Activated CD8-positive, alpha-beta memory T cell treated with anti-CD3 and anti-CD28 coated beads for 4 hours (primary cell): ENCODE data around the gene DAZ2.
"Not testable (repeated sequence)": the region's sequence is repeated elsewhere in the genome, so short reads cannot be mapped to it uniquely, and the experiment has no call there.

ENCODE experiments used
- DNase-seq, 2 donors: peaks; one replicate each; pipeline ENCODE4 v3.0.0-alpha.2; 2020; ENCODE audit warnings: low read depth in 2 of 2

Gene DAZ2, protein sequence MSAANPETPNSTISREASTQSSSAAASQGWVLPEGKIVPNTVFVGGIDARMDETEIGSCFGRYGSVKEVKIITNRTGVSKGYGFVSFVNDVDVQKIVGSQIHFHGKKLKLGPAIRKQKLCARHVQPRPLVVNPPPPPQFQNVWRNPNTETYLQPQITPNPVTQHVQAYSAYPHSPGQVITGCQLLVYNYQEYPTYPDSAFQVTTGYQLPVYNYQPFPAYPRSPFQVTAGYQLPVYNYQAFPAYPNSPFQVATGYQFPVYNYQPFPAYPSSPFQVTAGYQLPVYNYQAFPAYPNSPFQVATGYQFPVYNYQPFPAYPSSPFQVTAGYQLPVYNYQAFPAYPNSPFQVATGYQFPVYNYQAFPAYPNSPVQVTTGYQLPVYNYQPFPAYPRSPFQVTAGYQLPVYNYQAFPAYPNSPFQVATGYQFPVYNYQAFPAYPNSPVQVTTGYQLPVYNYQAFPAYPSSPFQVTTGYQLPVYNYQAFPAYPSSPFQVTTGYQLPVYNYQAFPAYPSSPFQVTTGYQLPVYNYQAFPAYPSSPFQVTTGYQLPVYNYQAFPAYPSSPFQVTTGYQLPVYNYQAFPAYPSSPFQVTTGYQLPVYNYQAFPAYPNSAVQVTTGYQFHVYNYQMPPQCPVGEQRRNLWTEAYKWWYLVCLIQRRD

DNA sequence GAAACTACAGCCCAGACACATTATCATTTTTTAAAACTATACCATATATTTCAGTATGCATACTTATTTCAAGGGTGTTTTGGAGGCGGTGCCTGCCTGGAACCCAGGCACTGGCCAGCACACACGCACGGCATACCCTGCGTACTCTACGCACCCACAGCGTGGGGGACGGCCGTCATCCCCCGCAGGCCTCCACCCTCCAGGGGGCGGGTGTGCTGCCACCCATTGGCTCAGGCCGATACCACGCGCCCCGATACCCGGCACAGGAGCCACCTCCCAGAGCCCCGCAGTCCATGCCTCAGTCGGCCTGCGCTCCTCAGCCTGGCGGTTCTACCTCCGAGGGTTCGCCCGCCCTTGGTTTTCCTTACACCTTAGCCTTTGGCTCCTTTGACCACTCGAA lies at the start of gene DAZ2:
TSS of gene DAZ2 (plus strand) at position 301 of the 400 bp plus-strand sequence. CDS start 208 bp downstream, outside the sequence.
- DNase-seq = not testable (repeated sequence)

DNA sequence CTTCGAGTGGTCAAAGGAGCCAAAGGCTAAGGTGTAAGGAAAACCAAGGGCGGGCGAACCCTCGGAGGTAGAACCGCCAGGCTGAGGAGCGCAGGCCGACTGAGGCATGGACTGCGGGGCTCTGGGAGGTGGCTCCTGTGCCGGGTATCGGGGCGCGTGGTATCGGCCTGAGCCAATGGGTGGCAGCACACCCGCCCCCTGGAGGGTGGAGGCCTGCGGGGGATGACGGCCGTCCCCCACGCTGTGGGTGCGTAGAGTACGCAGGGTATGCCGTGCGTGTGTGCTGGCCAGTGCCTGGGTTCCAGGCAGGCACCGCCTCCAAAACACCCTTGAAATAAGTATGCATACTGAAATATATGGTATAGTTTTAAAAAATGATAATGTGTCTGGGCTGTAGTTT lies 20.4 kb upstream of the DAZ2 start, which contains the start of gene DAZ1:
TSS of gene DAZ1 (minus strand) at position 101 of the 400 bp plus-strand sequence. CDS start 208 bp downstream, outside the sequence.
- DNase-seq = not testable (repeated sequence)

DNA sequence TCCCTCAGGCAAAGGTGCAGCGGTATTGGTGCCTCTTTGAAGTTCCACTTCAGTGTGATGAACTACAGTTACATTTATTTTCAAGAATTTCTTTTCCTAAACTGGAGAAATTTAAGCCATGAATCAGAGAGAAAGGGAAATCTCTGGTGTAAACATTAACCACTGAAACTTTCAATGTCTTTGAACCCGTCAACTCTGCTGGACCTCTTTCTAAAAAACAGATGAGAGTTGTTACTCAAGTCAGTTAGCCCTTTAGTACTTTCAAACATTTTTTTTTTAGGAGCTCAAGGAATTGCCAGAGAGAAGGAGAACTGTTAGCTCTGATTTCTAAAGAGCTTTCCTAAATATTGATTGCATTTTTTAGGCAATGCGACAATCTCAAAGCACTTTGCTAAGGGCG lies 11.9 kb upstream of the DAZ2 start:
- not testable (repeated sequence) for DNase-seq

DNA sequence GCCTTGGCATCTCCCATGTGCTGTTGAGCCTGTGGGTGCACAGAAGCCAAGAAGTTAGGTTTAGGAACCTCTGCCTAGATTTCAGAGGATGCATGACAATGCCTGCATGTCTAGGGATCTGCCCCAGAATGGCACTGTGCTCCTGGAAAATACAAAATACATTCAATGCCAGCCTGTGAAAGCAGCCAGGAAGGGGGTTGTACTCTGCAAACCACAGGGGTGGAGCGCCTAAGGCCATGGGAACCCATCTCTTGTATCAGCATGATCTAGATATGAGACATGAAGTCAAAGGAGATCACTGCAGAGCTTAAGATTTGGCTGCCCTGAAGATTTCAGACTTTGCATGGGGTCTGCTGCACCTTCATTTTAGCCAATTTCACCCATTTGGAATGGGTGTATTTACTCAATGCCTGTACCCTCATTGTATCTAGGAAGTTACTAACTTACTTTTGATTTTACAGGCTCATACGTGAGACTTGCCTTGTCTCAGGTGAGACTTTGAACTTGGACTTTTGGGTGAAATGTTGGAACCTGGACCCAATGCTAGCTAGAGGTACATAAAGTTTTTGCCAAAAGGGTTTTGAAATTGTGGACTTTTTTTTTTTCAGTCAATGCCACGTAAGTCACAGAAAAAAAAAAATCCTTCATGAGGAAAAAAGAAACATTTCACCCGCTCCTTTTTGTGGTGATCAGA lies 9.4 kb upstream of the DAZ2 start:
- DNase-seq = not testable (repeated sequence)

DNA sequence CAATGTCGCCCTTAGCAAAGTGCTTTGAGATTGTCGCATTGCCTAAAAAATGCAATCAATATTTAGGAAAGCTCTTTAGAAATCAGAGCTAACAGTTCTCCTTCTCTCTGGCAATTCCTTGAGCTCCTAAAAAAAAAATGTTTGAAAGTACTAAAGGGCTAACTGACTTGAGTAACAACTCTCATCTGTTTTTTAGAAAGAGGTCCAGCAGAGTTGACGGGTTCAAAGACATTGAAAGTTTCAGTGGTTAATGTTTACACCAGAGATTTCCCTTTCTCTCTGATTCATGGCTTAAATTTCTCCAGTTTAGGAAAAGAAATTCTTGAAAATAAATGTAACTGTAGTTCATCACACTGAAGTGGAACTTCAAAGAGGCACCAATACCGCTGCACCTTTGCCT lies 8.7 kb upstream of the DAZ2 start:
- not testable (repeated sequence) for DNase-seq
